Hematopoietic multipotent progenitor cell treated with erythropoietin and hydrocortisone succinate and interleukin-3 and kit ligand, for 8 days (in vitro differentiated cells): ENCODE measurements around the gene ABAT.

ENCODE experiments used
- DNase-seq: peaks from one replicate; pipeline ENCODE4 v3.0.0-alpha.2; 2015

The ABAT gene

GRCh38 chr16:8674413-8675022, at the start of gene ABAT:
Gene ABAT, plus strand, starts transcription at chr16:8674617. Its CDS starts 61,123 bp downstream, at chr16:8735740.
- DNase-seq: peak; percentile 83

GRCh38 chr16:8625491-8626087, 48.8 kb upstream of the ABAT start:
- no peak for DNase-seq

GRCh38 chr16:8626946-8627345, 47.5 kb upstream of the ABAT start:
- no peak for DNase-seq

GRCh38 chr16:8627456-8627855, 47.0 kb upstream of the ABAT start:
- no peak for DNase-seq

- no peak for DNase-seq
Observed at GRCh38 chr16:8628981-8629725, 45.3 kb upstream of the ABAT start.

- DNase-seq: no peak
Observed at GRCh38 chr16:8630255-8630953, 44.0 kb upstream of the ABAT start.

- DNase-seq: no peak
Observed at GRCh38 chr16:8631373-8631772, 43.0 kb upstream of the ABAT start.

GRCh38 chr16:8631818-8632465, 42.5 kb upstream of the ABAT start:
- DNase-seq: peak; percentile 29

GRCh38 chr16:8632675-8633182, 41.7 kb upstream of the ABAT start:
- peak; percentile 35 for DNase-seq

GRCh38 chr16:8634991-8635736, 39.3 kb upstream of the ABAT start:
- peak; percentile 35 for DNase-seq

- no peak for DNase-seq
Observed at GRCh38 chr16:8639694-8640093, 34.7 kb upstream of the ABAT start.

GRCh38 chr16:8641671-8642070, 32.7 kb upstream of the ABAT start:
- peak; percentile 74 for DNase-seq

- peak; percentile 33 for DNase-seq
Observed at GRCh38 chr16:8642146-8642545, 32.3 kb upstream of the ABAT start.

- DNase-seq: peak; percentile 54
Observed at GRCh38 chr16:8644211-8645140, 29.9 kb upstream of the ABAT start.

- DNase-seq: no peak
Observed at GRCh38 chr16:8645141-8645521, 29.3 kb upstream of the ABAT start.

GRCh38 chr16:8645831-8646230, 28.6 kb upstream of the ABAT start:
- DNase-seq: no peak

- peak; percentile 91 for DNase-seq
Observed at GRCh38 chr16:8646326-8647053, 27.9 kb upstream of the ABAT start.

- no peak for DNase-seq
Observed at GRCh38 chr16:8647721-8648318, 26.6 kb upstream of the ABAT start.

GRCh38 chr16:8648877-8649276, 25.5 kb upstream of the ABAT start:
- DNase-seq: no peak
